Right lobe of liver (tissue), 6 donors: Measurements from ENCODE around the gene PRDM16. TPM values are rescaled to one million over a fixed set of nuclear protein-coding genes. Genes with fewer than 3 reads are reported as not detected.

ENCODE experiments used
- ATAC-seq, 4 donors: fragments of 200-7000 bp; cut with Tn5 transposase; one replicate each; pipeline ENCODE4 v1.9.1; 2020; ENCODE audit warnings: mild to moderate bottlenecking in 4 of 4, moderate library complexity in 4 of 4
- DNase-seq, 3 donors: peaks; one replicate each; pipeline ENCODE4 v3.0.0-alpha.2; 2020
- H3K27ac ChIP-seq, 3 donors: fragments of 200-600 bp; one replicate each; pipeline ENCODE4 v1.8.0; 2022
- H3K27me3 ChIP-seq, 2 donors: fragments of 200-600 bp; one replicate each; pipeline ENCODE4 v1.8.0; 2022
- H3K36me3 ChIP-seq, 4 donors: fragments of 200-600 bp; sonication (generic) in 1 of 4; one replicate each; pipeline versions ENCODE4 v1.5.1 to v1.8.0; 2017 to 2022; ENCODE audit warnings: control low read depth in 1 of 4
- H3K4me1 ChIP-seq, 4 donors: fragments of 200-600 bp; sonication (generic) in 1 of 4; one replicate each; pipeline versions ENCODE4 v1.5.1 to v1.8.0; 2017 to 2022; ENCODE audit warnings: control low read depth in 1 of 4
- H3K4me3 ChIP-seq, 3 donors: fragments of 200-600 bp; one replicate each; pipeline ENCODE4 v1.8.0; 2022
- H3K9me3 ChIP-seq, 4 donors: fragments of 200-600 bp; sonication (generic) in 1 of 4; one replicate each; pipeline versions ENCODE4 v1.5.1 to v1.8.0; 2017 to 2022; ENCODE audit warnings: control low read depth in 1 of 4
- CTCF ChIP-seq, 4 donors: fragments of 200-600 bp in 3 of 4; fragments of 450-650 bp in 1 of 4; IDR thresholded peaks; one replicate each; pipeline versions ENCODE4 v1.5.1 to v1.8.0; 2016 to 2022; ENCODE audit warnings: antibody characterized with exemption in 4 of 4, mild to moderate bottlenecking in 2 of 4
- POLR2A ChIP-seq: fragments of 450-650 bp; IDR thresholded peaks from one replicate; pipeline ENCODE4 v1.6.1; 2017; ENCODE audit warnings: antibody characterized with exemption, mild to moderate bottlenecking
- WGBS: methylation state at CpG from one replicate; pipeline ENCODE4 v1.1.6; 2018; ENCODE audit warnings: low coverage, low lambda C conversion rate; ENCODE audit not compliant: insufficient coverage; ENCODE audit errors: missing lambda C conversion rate; 5-methylcytosine and 5-hydroxymethylcytosine counted together
- intact Hi-C, 2 donors: fragments of 100-400 bp; cut with DNase I; formaldehyde crosslinking; loops; one replicate each; pipeline versions ENCODE4 v1.11.2 to v1.14.1; 2022
- total RNA-seq, 6 experiments: library from RNA; depleted of rRNA in 2 of 6; stranded (reverse); fragments of >200 nt in 2 of 6; fragmentation: NEBNext Ultra II Directional in 3 of 6; extraction: Animal tissue kit (Norgen Biotek cat#: 25700) in 3 of 6; gene quantifications; one replicate each; pipeline versions ENCODE4 v1.1.0 to v1.2.4, GENCODE V29; 2016 to 2023
- donor health status: DM: no; HTN: yes; CAD: no.
- donor health status: DM: no; HTN: no; CAD: no.
- donor health status: DM: no; HTN: no; CAD: no.
- donor health status: DM: no; HTN: yes; CAD: no.
- donor health status: DM: no; HTN: yes; CAD: no.

PRDM16 gene
- total RNA-seq, 6 experiments from 2014 or later, result 0.06 to 0.75 (median 0.28) TPM

GRCh38 chr1:3021801-3022401 lies 47.1 kb upstream of the PRDM16 start:
- H3K4me3 ChIP-seq, result no peak overlapping the region
- ATAC-seq, result no peak
- WGBS, result no CpG with 5 or more reads among the region's 28 CpGs
- H3K36me3 ChIP-seq, result no peaks in the 10 kb centered on the region
- no peak overlapping the region for H3K27ac ChIP-seq
- no peaks in the 10 kb centered on the region for H3K9me3 ChIP-seq
- H3K27me3 ChIP-seq, result no peaks in the 10 kb centered on the region
- intact Hi-C loops, result no loop called here
- no peak for TF ChIP-seq CTCF (IDR thresholded peaks at IDR 0.05)
- TF ChIP-seq POLR2A, result no peak
- no peaks in the 10 kb centered on the region for H3K4me1 ChIP-seq
- peak in 1 of 3 donors; percentile 48 for DNase-seq

GRCh38 chr1:3022511-3022973 lies 46.5 kb upstream of the PRDM16 start:
- ATAC-seq, result no peak
- peak in 2 of 3 donors; percentile 13 to 37 for DNase-seq

GRCh38 chr1:3022976-3023375 lies 46.0 kb upstream of the PRDM16 start:
- DNase-seq, result no peak

More at GRCh38 chr1:3022511-3022973, 46.5 kb upstream of the PRDM16 start:
- Histone ChIP-seq H3K27me3 (no peaks in the 10 kb centered on the region), H3K27ac (no peak overlapping the region), H3K4me1 (no peaks in the 10 kb centered on the region), H3K36me3 (no peaks in the 10 kb centered on the region), H3K9me3 (no peaks in the 10 kb centered on the region), H3K4me3 (no peak overlapping the region)
- 50% methylated on average over 2 of the region's 18 CpGs for WGBS
- TF ChIP-seq POLR2A, result no peak
- TF ChIP-seq CTCF (IDR thresholded peaks at IDR 0.05), result no peak
- intact Hi-C loops, result no loop called here

GRCh38 chr1:3024019-3024418 lies 45.0 kb upstream of the PRDM16 start:
- no peak overlapping the region for H3K4me3 ChIP-seq
- H3K9me3 ChIP-seq, result no peaks in the 10 kb centered on the region
- no peaks in the 10 kb centered on the region for H3K27me3 ChIP-seq
- ATAC-seq (no peak), DNase-seq (no peak)
- H3K4me1 ChIP-seq, result no peaks in the 10 kb centered on the region
- WGBS, result 55% methylated on average over 7 of the region's 9 CpGs
- intact Hi-C loops, result no loop called here
- no peak overlapping the region for H3K27ac ChIP-seq
- no peak for TF ChIP-seq CTCF (IDR thresholded peaks at IDR 0.05)
- H3K36me3 ChIP-seq, result no peaks in the 10 kb centered on the region

More at GRCh38 chr1:3022976-3023375, 46.0 kb upstream of the PRDM16 start:
- Histone ChIP-seq H3K36me3 (no peaks in the 10 kb centered on the region), H3K4me3 (no peak overlapping the region), H3K27me3 (no peaks in the 10 kb centered on the region), H3K9me3 (no peaks in the 10 kb centered on the region), H3K27ac (no peak overlapping the region), H3K4me1 (no peaks in the 10 kb centered on the region)
- intact Hi-C loops, result no loop called here
- no peak for TF ChIP-seq POLR2A
- TF ChIP-seq CTCF (IDR thresholded peaks at IDR 0.05), result no peak
- 80% methylated on average over 1 of the region's 14 CpGs for WGBS
- ATAC-seq, result no peak
